HEK293T (cell line): ENCODE data around the gene PPP2R3A.

ENCODE experiments used
- FOXM1 ChIP-seq: fragments of 450-650 bp; IDR thresholded peaks from 2 replicates; pipeline ENCODE4 v1.6.1; 2017; ENCODE audit warnings: mild to moderate bottlenecking, borderline replicate concordance
- L3MBTL2 ChIP-seq: fragments of 450-650 bp; conservative IDR thresholded peaks from 2 replicates; pipeline ENCODE4 v1.6.1; 2016; ENCODE audit warnings: mild to moderate bottlenecking
- ZNF384 ChIP-seq: fragments of 450-650 bp; IDR thresholded peaks from 2 replicates; pipeline ENCODE4 v1.6.1; 2016

GRCh38 chr3:135964160-135964955, 1.2 kb upstream of the PPP2R3A start:
- TF ChIP-seq L3MBTL2 (no peak), FOXM1 (no peak), ZNF384 (no peak)
